ENCODE measurements around the gene FBXL16. TPM values are rescaled to one million over a fixed set of nuclear protein-coding genes. Genes with fewer than 3 reads are reported as not detected.

The FBXL16 gene
- total and polyA plus RNA-seq, 2 of the 13 experiments (the other 11 are each of a cell fraction or from before 2014, with no cell fraction given): 0.22 to 2.0 TPM

- TF ChIP-seq AKNA (CRISPR knock-in tag; IDR thresholded peaks at IDR 0.05; ENCODE audit: borderline replicate concordance) (0 out of 2 replicates have a peak, but pooled peaks have one; percentile 35), ZNF543 (CRISPR knock-in tag; IDR thresholded peaks at IDR 0.05) (peak; percentile 54; the same call in 1 of the 2 replicates), GZF1 (CRISPR knock-in tag; IDR thresholded peaks at IDR 0.05) (no peak), ZFP36L2 (CRISPR knock-in tag; IDR thresholded peaks at IDR 0.05) (no peak; the same call in 1 of the 2 replicates), MED13 (CRISPR knock-in tag; IDR thresholded peaks at IDR 0.05) (no peak; the same call in 1 of the 2 replicates), RFXANK (CRISPR knock-in tag; IDR thresholded peaks at IDR 0.05) (no peak), ZBTB3 (CRISPR knock-in tag; IDR thresholded peaks at IDR 0.05; ENCODE audit: borderline replicate concordance, low read depth) (0 out of 2 replicates have a peak, but pooled peaks have one; percentile 67), HNF1B (CRISPR knock-in tag; IDR thresholded peaks at IDR 0.05) (no peak), ZNF296 (CRISPR knock-in tag; conservative IDR thresholded peaks at IDR 0.05) (no peak), FOXO4 (CRISPR knock-in tag; conservative IDR thresholded peaks at IDR 0.05) (peak; percentile 85; the same call in 1 of the 2 replicates), ATRX (CRISPR knock-in tag; IDR thresholded peaks at IDR 0.05; ENCODE audit: borderline replicate concordance) (no peak), ZNF782 (CRISPR knock-in tag; IDR thresholded peaks at IDR 0.05; ENCODE audit: borderline replicate concordance) (peak; percentile 71; the same call in 1 of the 2 replicates), PLRG1 (conservative IDR thresholded peaks at IDR 0.05) (no peak), MTERF4 (CRISPR knock-in tag; IDR thresholded peaks at IDR 0.05) (0 out of 2 replicates have a peak, but pooled peaks have one; percentile 58), KDM6A (CRISPR knock-in tag; IDR thresholded peaks at IDR 0.05; ENCODE audit: low read depth) (no peak), ARNTL (CRISPR knock-in tag; IDR thresholded peaks at IDR 0.05) (peak; percentile 63; the same call in 1 of the 2 replicates), MYPOP (CRISPR knock-in tag; IDR thresholded peaks at IDR 0.05) (peak; percentile 91), SNRNP70 (IDR thresholded peaks at IDR 0.05; ENCODE audit: low read depth, low read length) (no peak), SP1 (IDR thresholded peaks at IDR 0.05) (no peak), SP1 (CRISPR knock-in tag; IDR thresholded peaks at IDR 0.05) (peak; percentile 78)
Measured at GRCh38 chr16:648781-649589, 56.6 kb downstream of the FBXL16 start, which contains the start of gene WDR90 (continued).
